BLaER1 (cell line): Measurements from ENCODE around the gene ZNF77.
A peak's percentile ranks its signal among the peaks of the same experiment; 100 is the strongest.
"Not testable (repeated sequence)": the region's sequence is repeated elsewhere in the genome, so short reads cannot be mapped to it uniquely, and the experiment has no call there.

Experiments used
- H3K27ac ChIP-seq: shearing (Covaris generic); formaldehyde crosslinking; 2 replicates; pipeline ENCODE4 v1.8.1; 2022
- H3K27me3 ChIP-seq: shearing (Covaris generic); formaldehyde crosslinking; 2 replicates; pipeline ENCODE4 v1.8.1; 2022
- H3K36me3 ChIP-seq: shearing (Covaris generic); formaldehyde crosslinking; 2 replicates; pipeline ENCODE4 v1.8.1; 2022
- H3K4me1 ChIP-seq: shearing (Covaris generic); formaldehyde crosslinking; 2 replicates; pipeline ENCODE4 v1.8.1; 2022
- H3K4me2 ChIP-seq: shearing (Covaris generic); formaldehyde crosslinking; 2 replicates; pipeline ENCODE4 v1.8.1; 2022
- H3K4me3 ChIP-seq: shearing (Covaris generic); formaldehyde crosslinking; 2 replicates; pipeline ENCODE4 v1.8.1; 2022
- H3K9ac ChIP-seq: shearing (Covaris generic); formaldehyde crosslinking; 2 replicates; pipeline ENCODE4 v1.8.1; 2022
- H3K9me3 ChIP-seq: shearing (Covaris generic); formaldehyde crosslinking; 2 replicates; pipeline ENCODE4 v1.8.1; 2022
- H4K20me1 ChIP-seq: shearing (Covaris generic); formaldehyde crosslinking; 2 replicates; pipeline ENCODE4 v1.8.1; 2022
- Cebpa-rat ChIP-seq: shearing (Covaris generic); IDR thresholded peaks from 2 replicates; pipeline ENCODE4 v1.8.1; 2022

The ZNF77 gene

GRCh38 chr19:2957160-2957559, 12.4 kb upstream of the ZNF77 start:
- Histone ChIP-seq H3K27ac (no peak overlapping the region), H4K20me1 (no peaks in the 10 kb centered on the region), H3K4me1 (peaks cover 38% of the 10 kb centered on the region), H3K36me3 (no peaks in the 10 kb centered on the region), H3K4me2 (no peak overlapping the region), H3K9me3 (no peaks in the 10 kb centered on the region), H3K27me3 (no peaks in the 10 kb centered on the region), H3K9ac (no peak overlapping the region), H3K4me3 (no peak overlapping the region)
- no peak for TF ChIP-seq Cebpa-rat

- no peak overlapping the region for H3K4me3 ChIP-seq
- no peak overlapping the region for H3K27ac ChIP-seq
- H3K36me3 ChIP-seq: no peaks in the 10 kb centered on the region
- H3K27me3 ChIP-seq: no peaks in the 10 kb centered on the region
- no peaks in the 10 kb centered on the region for H3K9me3 ChIP-seq
- H3K9ac ChIP-seq: no peak overlapping the region; the same call in 1 of the 2 replicates
- no peaks in the 10 kb centered on the region for H4K20me1 ChIP-seq
- peak overlapping the region; percentile 27 for H3K4me2 ChIP-seq
- TF ChIP-seq Cebpa-rat: no peak
- peaks cover 25% of the 10 kb centered on the region for H3K4me1 ChIP-seq
Observed at GRCh38 chr19:2952953-2953481, 8.2 kb upstream of the ZNF77 start.

- H4K20me1 ChIP-seq: no peaks in the 10 kb centered on the region
- H3K27ac ChIP-seq: peak overlapping the region; percentile 95
- no peaks in the 10 kb centered on the region for H3K27me3 ChIP-seq
- H3K4me2 ChIP-seq: peak overlapping the region; percentile 94
- no peaks in the 10 kb centered on the region for H3K36me3 ChIP-seq
- TF ChIP-seq Cebpa-rat: no peak
- no peaks in the 10 kb centered on the region for H3K9me3 ChIP-seq
- H3K4me1 ChIP-seq: peaks cover 31% of the 10 kb centered on the region
- H3K9ac ChIP-seq: peak overlapping the region; percentile 91
- H3K4me3 ChIP-seq: peak overlapping the region; percentile 85
Observed at GRCh38 chr19:2950286-2951124, 5.7 kb upstream of the ZNF77 start.

GRCh38 chr19:2949939-2950285, 5.1 kb upstream of the ZNF77 start:
- Histone ChIP-seq H3K4me1 (peaks cover 35% of the 10 kb centered on the region), H3K27ac (peak overlapping the region; percentile 95), H3K9me3 (no peaks in the 10 kb centered on the region), H4K20me1 (no peaks in the 10 kb centered on the region), H3K27me3 (no peaks in the 10 kb centered on the region), H3K4me3 (peak overlapping the region; percentile 85), H3K36me3 (no peaks in the 10 kb centered on the region), H3K4me2 (peak overlapping the region; percentile 94), H3K9ac (peak overlapping the region; percentile 91)
- no peak for TF ChIP-seq Cebpa-rat

- H3K4me2 ChIP-seq: peak overlapping the region; percentile 86
Observed at GRCh38 chr19:2945575-2946184, 909 bp upstream of the ZNF77 start.

GRCh38 chr19:2944403-2944774, 382 bp downstream of the ZNF77 start:
- Histone ChIP-seq H3K9ac (peak overlapping the region; percentile 89), H3K9me3 (peaks cover 21% of the 10 kb centered on the region), H3K4me3 (peak overlapping the region; percentile 97), H3K4me1 (peaks cover 33% of the 10 kb centered on the region), H3K4me2 (peak overlapping the region; percentile 99), H3K27me3 (no peaks in the 10 kb centered on the region), H3K27ac (peak overlapping the region; percentile 92), H4K20me1 (peaks cover 5% of the 10 kb centered on the region; the same call in 1 of the 2 replicates), H3K36me3 (peaks cover 29% of the 10 kb centered on the region)
- TF ChIP-seq Cebpa-rat: no peak

More at GRCh38 chr19:2945575-2946184, 909 bp upstream of the ZNF77 start:
- no peak for TF ChIP-seq Cebpa-rat
- Histone ChIP-seq H3K4me3 (peak overlapping the region; percentile 97), H4K20me1 (peaks cover 5% of the 10 kb centered on the region; the same call in 1 of the 2 replicates), H3K9ac (peak overlapping the region; percentile 89), H3K27me3 (no peaks in the 10 kb centered on the region), H3K27ac (peak overlapping the region; percentile 92), H3K36me3 (peaks cover 16% of the 10 kb centered on the region), H3K4me1 (peaks cover 36% of the 10 kb centered on the region), H3K9me3 (peaks cover 8% of the 10 kb centered on the region)

GRCh38 chr19:2942928-2943640, 1.7 kb downstream of the ZNF77 start:
- peaks cover 25% of the 10 kb centered on the region for H3K4me1 ChIP-seq
- peaks cover 5% of the 10 kb centered on the region; the same call in 1 of the 2 replicates for H4K20me1 ChIP-seq
- H3K9me3 ChIP-seq: peaks cover 34% of the 10 kb centered on the region
- H3K27me3 ChIP-seq: no peaks in the 10 kb centered on the region
- peak overlapping the region; percentile 99 for H3K4me2 ChIP-seq
- no peak overlapping the region for H3K27ac ChIP-seq
- peaks cover 42% of the 10 kb centered on the region for H3K36me3 ChIP-seq
- H3K4me3 ChIP-seq: no peak overlapping the region
- no peak overlapping the region for H3K9ac ChIP-seq
- no peak for TF ChIP-seq Cebpa-rat

GRCh38 chr19:2935863-2936262, 8.9 kb downstream of the ZNF77 start:
- H3K4me2 ChIP-seq, H3K4me1 ChIP-seq, H3K27me3 ChIP-seq, H4K20me1 ChIP-seq, H3K9ac ChIP-seq, H3K27ac ChIP-seq: not testable (repeated sequence)
- peaks cover 100% of the 10 kb centered on the region for H3K36me3 ChIP-seq
- peaks cover 100% of the 10 kb centered on the region for H3K9me3 ChIP-seq
- H3K4me3 ChIP-seq: peak overlapping the region; percentile 20; the same call in 1 of the 2 replicates

- Histone ChIP-seq H3K27ac (no peak overlapping the region), H3K27me3 (no peaks in the 10 kb centered on the region), H3K4me1 (no peaks in the 10 kb centered on the region), H3K9ac (no peak overlapping the region), H4K20me1 (no peaks in the 10 kb centered on the region), H3K36me3 (peaks cover 93% of the 10 kb centered on the region), H3K4me2 (no peak overlapping the region), H3K9me3 (peaks cover 95% of the 10 kb centered on the region), H3K4me3 (peak overlapping the region; percentile 50)
- TF ChIP-seq Cebpa-rat: no peak
Observed at GRCh38 chr19:2933490-2933910, 11.3 kb downstream of the ZNF77 start.
